GM12878 (cell line): Measurements from ENCODE around the gene FANCD2. TPM values are rescaled to one million over a fixed set of nuclear protein-coding genes. Genes with fewer than 3 reads are reported as not detected.

Experiments used
- ATAC-seq: fragments of 200-7000 bp; cut with Tn5 transposase; 3 replicates; pipeline ENCODE4 v1.9.1; 2020; ENCODE audit warnings: mild to moderate bottlenecking, moderate library complexity
- BruUV-seq: library from RNA; stranded (reverse); fragments of 400-500 nt; replicated peaks from 2 replicates; lab custom pipeline; 2021; lab: Mats Ljungman, UMichigan
- CTCF ChIA-PET: fragments of 300-600 bp; sonication (Branson Sonifier 250); formaldehyde crosslinking; extraction: SDS; loops from one replicate; lab custom pipeline; 2021; ENCODE audit warnings: inconsistent platforms; lab: Yijun Ruan, JAX
- POLR2A ChIA-PET: fragments of 350-600 bp; formaldehyde crosslinking; extraction: SDS; loops from one replicate; lab custom pipeline; 2021; ENCODE audit warnings: inconsistent platforms; lab: Charles Lee
- RAD21 ChIA-PET: fragments of 300-600 bp; sonication (Branson Sonifier 250); formaldehyde crosslinking; loops from one replicate; lab custom pipeline; 2023; ENCODE audit warnings: antibody characterized with exemption; ENCODE audit not compliant: unreplicated experiment; lab: Charles Lee
- SMC1A ChIA-PET: fragments of 300-600 bp; sonication (Branson Sonifier 250); formaldehyde crosslinking; loops from one replicate; lab custom pipeline; 2023; ENCODE audit not compliant: unreplicated experiment, uncharacterized antibody; lab: Charles Lee
- DNase-seq: peaks from one replicate; pipeline ENCODE4 v3.0.0-alpha.2; 2011; ENCODE audit warnings: low read depth, low spot score
- FAIRE-seq: peaks from 3 replicates; lab custom pipeline; 2011; peaks lifted over from hg19 to GRCh38; lab: Jason Lieb, UNC
- H2AFZ ChIP-seq: 2 replicates; pipeline ENCODE4 v1.6.0; 2011; ENCODE audit warnings: low read depth, low read length, control low read depth; ENCODE audit not compliant: control insufficient read depth
- H3K27ac ChIP-seq: 2 replicates; pipeline ENCODE4 v1.5.1; 2011; ENCODE audit warnings: control low read depth; ENCODE audit not compliant: control insufficient read depth, insufficient read depth
- H3K27me3 ChIP-seq, 2 experiments: replicated peaks in 1 of 2; 2 replicates each; pipeline versions ENCODE4 v1.6.0 to v1.6.1; 2011; ENCODE audit warnings: low read length in 1 of 2; ENCODE audit not compliant: control insufficient read depth in 2 of 2, insufficient read depth in 2 of 2
- H3K36me3 ChIP-seq, 2 experiments: 2 replicates each; pipeline ENCODE4 v1.5.1; 2011; ENCODE audit warnings: low read length in 1 of 2; ENCODE audit not compliant: control insufficient read depth in 2 of 2, insufficient read depth in 2 of 2
- H3K4me1 ChIP-seq: 2 replicates; pipeline ENCODE4 v1.6.1; 2011; ENCODE audit warnings: mild to moderate bottlenecking, low read length, moderate library complexity, mixed read lengths; ENCODE audit not compliant: control insufficient read depth, insufficient read depth
- H3K4me2 ChIP-seq: 2 replicates; pipeline ENCODE4 v1.6.0; 2011; ENCODE audit warnings: control low read depth; ENCODE audit not compliant: control insufficient read depth, insufficient read depth
- H3K4me3 ChIP-seq: fragments of 200-600 bp; sonication (generic); 2 replicates; pipeline ENCODE4 v1.5.1; 2016
- H3K79me2 ChIP-seq: 2 replicates; pipeline ENCODE4 v1.6.0; 2011; ENCODE audit warnings: low read length; ENCODE audit not compliant: control insufficient read depth, insufficient read depth
- H3K9ac ChIP-seq: 2 replicates; pipeline ENCODE4 v1.8.0; 2011; ENCODE audit warnings: low read length, control low read depth, mixed read lengths; ENCODE audit not compliant: control insufficient read depth, insufficient read depth
- H3K9me3 ChIP-seq: replicated peaks from 3 replicates; pipeline ENCODE4 v1.5.1; 2011; ENCODE audit warnings: mild to moderate bottlenecking, low read length; ENCODE audit not compliant: control insufficient read depth, insufficient read depth
- H4K20me1 ChIP-seq: 2 replicates; pipeline ENCODE4 v1.6.0; 2011; ENCODE audit not compliant: control insufficient read depth, insufficient read depth
- BHLHE40 ChIP-seq, 2 experiments: fragments of 450-650 bp in 1 of 2; IDR thresholded peaks; 2 replicates each; pipeline ENCODE4 v1.6.1; 2011 to 2017; ENCODE audit warnings: low read depth in 2 of 2, borderline replicate concordance in 1 of 2, improper control_type of control experiment in 1 of 2, low read length in 1 of 2, mild to moderate bottlenecking in 1 of 2
- IKZF2 ChIP-seq, 2 experiments: fragments of 450-650 bp; IDR thresholded peaks; 2 replicates each; pipeline ENCODE4 v1.6.1; 2017; ENCODE audit warnings: mild to moderate bottlenecking in 2 of 2, moderate library complexity in 2 of 2
- NR2C1 ChIP-seq: fragments of 450-650 bp; IDR thresholded peaks from 2 replicates; pipeline ENCODE4 v1.6.1; 2017; ENCODE audit warnings: antibody characterized with exemption, mild to moderate bottlenecking, moderate library complexity
- RAD21 ChIP-seq: IDR thresholded peaks from 2 replicates; pipeline ENCODE4 v1.6.1; 2011; ENCODE audit warnings: mild to moderate bottlenecking, low read depth, low read length, moderate library complexity; ENCODE audit not compliant: insufficient read depth
- WGBS: methylation state at CpG from one replicate; pipeline ENCODE4 v1.1.6; 2016; ENCODE audit warnings: low lambda C conversion rate; ENCODE audit not compliant: insufficient replicate concordance, insufficient coverage; ENCODE audit errors: missing lambda C conversion rate; 5-methylcytosine and 5-hydroxymethylcytosine counted together
- in situ Hi-C: fragments of 300-500 bp; cut with MboI; formaldehyde crosslinking; loops from 9 replicates; pipeline ENCODE4 v1.14.3; 2018; ENCODE audit warnings: mixed read lengths
- intact Hi-C: fragments of 100-400 bp; cut with micrococcal nuclease; formaldehyde crosslinking; loops from one replicate; pipeline ENCODE4 v1.14.2; 2022; ENCODE audit not compliant: unreplicated experiment
- polyA plus RNA-seq, 11 experiments: library from polyadenylated mRNA; depleted of rRNA in 4 of 11; unstranded in 6 of 11; stranded (reverse) in 5 of 11; fragments of >200 nt; fragmentation: Nextera tagmentation in 4 of 11; fragmentation: Illumina TruSeq in 1 of 11; extraction: Ambion mirVana in 4 of 11; extraction: Trizol in 1 of 11; gene quantifications; 1 replicate in 1 of 11; 2 replicates in 10 of 11; pipeline versions ENCODE4 v1.2.1 to v1.2.3, GENCODE V29; 2011 to 2016; ENCODE audit warnings: inconsistent platforms in 2 of 11, missing spikeins in 2 of 11, low read depth in 1 of 11
- total RNA-seq, 4 experiments: library from RNA; depleted of rRNA in 3 of 4; stranded (reverse); fragments of >200 nt in 3 of 4; fragmentation: Illumina TruSeq in 1 of 4; extraction: Trizol in 1 of 4; gene quantifications; 2 replicates each; pipeline versions ENCODE4 v1.2.1 to v1.2.3, GENCODE V29; 2013 to 2021
- TF ChIP-seq, protein P1 (sequence below): fragments of 450-650 bp; IDR thresholded peaks from 2 replicates; pipeline ENCODE4 v1.6.1; 2016; ENCODE audit warnings: mild to moderate bottlenecking

The FANCD2 gene
- total and polyA plus RNA-seq, 10 of the 15 experiments (the other 5 are each of a cell fraction or from before 2014, with no cell fraction given): 37.9 to 72.8 (median 56.2) TPM

DNA sequence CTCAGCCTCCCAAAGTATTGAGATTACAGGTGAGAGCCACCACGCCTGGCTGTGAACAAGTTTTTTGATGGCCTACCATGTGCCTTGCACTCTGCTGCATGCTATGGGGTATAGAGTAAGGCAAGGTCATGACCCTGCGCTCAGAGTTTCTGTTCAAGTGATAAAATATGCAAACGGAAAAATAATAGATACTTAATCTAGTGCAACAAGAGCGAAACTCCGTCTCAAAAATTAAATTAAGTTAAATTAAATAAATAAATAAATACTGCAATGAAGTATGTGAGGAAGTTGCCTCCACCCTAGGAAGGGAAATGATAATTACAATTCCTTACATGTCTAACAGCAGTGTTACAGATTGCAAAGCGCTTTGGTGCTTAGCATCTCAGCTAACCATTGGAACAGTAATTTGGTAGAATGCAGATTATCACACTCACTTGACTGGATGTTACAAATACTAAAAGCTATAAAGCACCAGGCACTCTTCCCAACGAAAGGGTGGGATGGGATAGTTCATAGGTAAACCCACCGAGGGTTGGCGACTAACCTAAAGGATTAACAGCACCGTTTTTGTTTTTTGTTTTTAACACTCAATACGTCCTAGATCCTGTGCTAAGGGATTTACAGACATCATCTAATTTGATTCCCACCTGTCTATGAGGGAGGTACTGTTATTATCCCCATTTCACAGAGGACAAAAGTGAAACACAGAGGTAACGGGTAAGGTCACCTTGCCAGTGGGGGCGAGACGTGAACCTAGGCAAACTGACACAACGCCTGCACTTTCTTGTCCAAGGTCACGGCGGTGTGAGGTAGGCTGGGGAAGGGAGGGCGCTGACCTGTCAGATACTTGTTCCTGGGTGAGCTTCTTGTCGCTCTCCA lies 793 bp upstream of the FANCD2 start (continued):
- TF ChIP-seq, protein P1, sequence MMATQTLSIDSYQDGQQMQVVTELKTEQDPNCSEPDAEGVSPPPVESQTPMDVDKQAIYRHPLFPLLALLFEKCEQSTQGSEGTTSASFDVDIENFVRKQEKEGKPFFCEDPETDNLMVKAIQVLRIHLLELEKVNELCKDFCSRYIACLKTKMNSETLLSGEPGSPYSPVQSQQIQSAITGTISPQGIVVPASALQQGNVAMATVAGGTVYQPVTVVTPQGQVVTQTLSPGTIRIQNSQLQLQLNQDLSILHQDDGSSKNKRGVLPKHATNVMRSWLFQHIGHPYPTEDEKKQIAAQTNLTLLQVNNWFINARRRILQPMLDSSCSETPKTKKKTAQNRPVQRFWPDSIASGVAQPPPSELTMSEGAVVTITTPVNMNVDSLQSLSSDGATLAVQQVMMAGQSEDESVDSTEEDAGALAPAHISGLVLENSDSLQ: no peak
- TF ChIP-seq NR2C1: no peak
- TF ChIP-seq BHLHE40 (IDR thresholded peaks at IDR 0.05; ENCODE audit: borderline replicate concordance in 1 of 2, low read depth in 2 of 2, low read length in 1 of 2): no peak

DNA sequence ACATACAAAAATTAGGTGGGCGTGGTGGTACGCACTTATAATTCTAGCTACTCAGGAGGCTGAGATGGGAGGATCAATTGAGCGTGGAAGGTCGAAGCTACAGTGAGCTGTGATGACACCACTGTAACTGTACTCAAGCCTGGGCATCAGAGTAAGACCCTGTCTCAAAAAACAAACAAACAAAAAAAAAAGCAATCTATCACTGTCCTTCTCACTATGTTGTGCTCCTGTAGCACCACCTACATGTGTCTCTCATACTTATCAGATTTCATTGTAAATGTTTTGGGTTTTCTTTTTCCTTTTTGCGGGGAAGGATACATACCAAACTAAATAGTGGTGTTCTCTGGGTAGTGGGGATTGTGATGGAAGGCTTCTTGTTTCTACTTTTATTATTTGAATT lies 14.8 kb downstream of the FANCD2 start:
- in situ Hi-C loops: no loop called here
- no TSS peak for BruUV-seq

More for the DNA sequence above, 14.8 kb downstream of the FANCD2 start:
- FAIRE-seq (no peak), DNase-seq (no peak), ATAC-seq (no peak)
- no peak overlapping the region for H2AFZ ChIP-seq
- H3K4me1 ChIP-seq: no peaks in the 10 kb centered on the region
- TF ChIP-seq RAD21: 0 out of 2 replicates have a peak, but pooled peaks have one; percentile 1
- TF ChIP-seq IKZF2 (IDR thresholded peaks at IDR 0.05): no peak
- H3K79me2 ChIP-seq: no peaks in the 10 kb centered on the region
- POLR2A ChIA-PET: no interaction called here
- H3K27me3 ChIP-seq: no peaks in the 10 kb centered on the region
- H3K9me3 ChIP-seq: no peaks in the 10 kb centered on the region
- no peak overlapping the region for H3K4me3 ChIP-seq
- 95% methylated on average over 5 of the region's 5 CpGs for WGBS
- peaks cover 3 to 19% of the 10 kb centered on the region in 2 experiments; a peak in 3 of 4 replicates for H3K36me3 ChIP-seq
- intact Hi-C loops: no loop called here
- no peaks in the 10 kb centered on the region for H4K20me1 ChIP-seq
- SMC1A ChIA-PET: no interaction called here
- H3K4me2 ChIP-seq: no peak overlapping the region
- CTCF ChIA-PET: interaction anchor here (1.1 kb wide), 1 partner anchor 42 kb away, joined by 3 read pairs; no protein-coding TSS in a partner anchor
- RAD21 ChIA-PET: interaction anchor here (2.1 kb wide), 1 partner anchor 108 kb away, joined by 7 read pairs; the partner anchor contains the start of gene CRELD1
- no peak overlapping the region for H3K27ac ChIP-seq
- no peak overlapping the region for H3K9ac ChIP-seq
